Adrenal gland (tissue), 12 donors: ENCODE data around the gene UFC1. TPM values are rescaled to one million over a fixed set of nuclear protein-coding genes. Genes with fewer than 3 reads are reported as not detected.

ENCODE experiments used
- DNase-seq, 7 donors: peaks; one replicate each; pipeline ENCODE4 v3.0.0-alpha.2; 2019 to 2020
- H3K27ac ChIP-seq, 5 donors: fragments of 200-600 bp; sonication (generic) in 4 of 5; 1 replicate in 3 of 5; 2 replicates in 2 of 5; pipeline versions ENCODE4 v1.5.1 to v1.8.0; 2016 to 2020; ENCODE audit warnings: mild to moderate bottlenecking in 1 of 5
- H3K27me3 ChIP-seq: fragments of 200-600 bp; 2 replicates; pipeline ENCODE4 v1.8.0; 2021
- H3K36me3 ChIP-seq, 2 donors: fragments of 200-600 bp; replicated peaks in 1 of 2; 1 replicate in 1 of 2; 2 replicates in 1 of 2; pipeline versions ENCODE4 v1.5.1 to v1.8.0; 2018 to 2022
- H3K4me1 ChIP-seq, 2 donors: fragments of 200-600 bp; replicated peaks in 1 of 2; 1 replicate in 1 of 2; 2 replicates in 1 of 2; pipeline versions ENCODE4 v1.5.1 to v1.8.0; 2018 to 2021
- H3K4me3 ChIP-seq, 4 donors: fragments of 200-600 bp; sonication (generic) in 3 of 4; one replicate each; pipeline ENCODE4 v1.5.1; 2016 to 2018
- H3K9me3 ChIP-seq, 3 donors: fragments of 200-600 bp; sonication (generic) in 1 of 3; replicated peaks in 1 of 3; 1 replicate in 2 of 3; 2 replicates in 1 of 3; pipeline versions ENCODE4 v1.5.1 to v1.8.0; 2016 to 2021
- POLR2A ChIP-seq, 2 donors: fragments of 450-650 bp; IDR thresholded peaks; one replicate each; pipeline ENCODE4 v1.6.1; 2017; ENCODE audit warnings: antibody characterized with exemption in 2 of 2, mild to moderate bottlenecking in 2 of 2, moderate library complexity in 1 of 2
- WGBS, 4 donors: extraction: QIAGEN DNeasy Blood & Tissue Kit in 2 of 4; methylation state at CpG; one replicate each; pipeline versions ENCODE4 v1.1.5 to v1.1.7; 2013 to 2017; 5-methylcytosine and 5-hydroxymethylcytosine counted together
- intact Hi-C, 2 donors: fragments of 100-400 bp; cut with DNase I; formaldehyde crosslinking; loops; one replicate each; pipeline versions ENCODE4 v1.14.1 to v1.15.0; 2022 to 2023
- polyA plus RNA-seq, 3 donors: library from polyadenylated mRNA; stranded (reverse); fragments of 200-250 nt in 2 of 3; fragments of 350-450 nt in 1 of 3; fragmentation: Illumina TruSeq in 1 of 3; extraction: RNeasy Lipid Tissue Mini Kit (QIAGEN cat#74804) in 1 of 3; gene quantifications; one replicate each; pipeline ENCODE4 v1.2.3, GENCODE V29; 2013 to 2014
- total RNA-seq, 9 donors: library from RNA; depleted of rRNA in 4 of 9; stranded (reverse); fragments of >200 nt in 4 of 9; fragments of 120-200 nt in 1 of 9; fragmentation: NEBNext Ultra II Directional in 1 of 9; extraction: Animal tissue kit (Norgen Biotek cat#: 25700) in 1 of 9; gene quantifications; one replicate each; pipeline versions ENCODE4 v1.1.0 to v1.2.4, GENCODE V29; 2013 to 2023
- TF ChIP-seq, protein P1 (sequence below), 6 experiments: fragments of 450-650 bp in 4 of 6; fragments of 200-600 bp in 2 of 6; sonication (generic) in 1 of 6; IDR thresholded peaks; 1 replicate in 5 of 6; 2 replicates in 1 of 6; pipeline versions ENCODE4 v1.5.1 to v1.8.0; 2016 to 2021; ENCODE audit warnings: antibody characterized with exemption in 6 of 6, mild to moderate bottlenecking in 2 of 6, moderate library complexity in 1 of 6
- donor health status: healthy with polysubstance abuse.
- donor health status: Bipolar disorder and iron deficiency.
- donor health status: DM: yes; HTN: yes; CAD: no.
- donor health status: DM: no; HTN: no; CAD: no.
- donor health status: DM: no; HTN: no; CAD: no.
- donor health status: DM: yes; HTN: yes; CAD: no.

Gene UFC1
- total and polyA plus RNA-seq, 12 donors: 59.0 to 166 (median 110) TPM

DNA sequence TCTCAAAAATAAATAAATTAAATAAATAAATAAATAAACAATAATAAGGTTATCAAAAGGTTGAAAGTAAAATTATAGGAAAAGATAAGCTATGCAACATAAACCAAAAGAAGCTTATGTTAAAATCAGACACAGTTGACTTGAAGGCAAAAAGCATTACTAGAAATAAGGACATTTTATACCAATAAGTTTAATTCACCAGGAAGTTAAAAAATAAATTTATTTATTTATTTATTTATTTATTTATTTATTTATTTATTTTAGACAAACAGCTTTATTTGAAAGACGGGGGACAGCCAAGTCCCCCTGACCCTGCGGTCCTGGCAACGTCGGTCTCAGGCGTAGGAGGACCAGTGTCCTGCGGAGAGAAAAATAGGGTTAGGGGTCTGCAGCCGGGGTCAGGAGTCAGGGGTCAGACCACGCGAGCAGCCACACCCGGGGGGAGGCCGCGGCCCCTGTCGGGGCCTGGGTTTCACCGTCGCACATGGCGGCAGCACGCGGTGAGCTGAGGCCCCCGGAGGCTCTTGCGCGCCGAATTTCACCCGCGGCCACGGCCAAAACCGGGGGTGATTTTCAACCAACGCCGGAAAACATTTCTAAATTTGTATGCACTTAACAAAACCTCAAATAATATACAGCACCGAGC lies 12.9 kb upstream of the UFC1 start:
- intact Hi-C loops: no loop called here
- no peak for TF ChIP-seq POLR2A (IDR thresholded peaks at IDR 0.05)
- TF ChIP-seq, protein P1, sequence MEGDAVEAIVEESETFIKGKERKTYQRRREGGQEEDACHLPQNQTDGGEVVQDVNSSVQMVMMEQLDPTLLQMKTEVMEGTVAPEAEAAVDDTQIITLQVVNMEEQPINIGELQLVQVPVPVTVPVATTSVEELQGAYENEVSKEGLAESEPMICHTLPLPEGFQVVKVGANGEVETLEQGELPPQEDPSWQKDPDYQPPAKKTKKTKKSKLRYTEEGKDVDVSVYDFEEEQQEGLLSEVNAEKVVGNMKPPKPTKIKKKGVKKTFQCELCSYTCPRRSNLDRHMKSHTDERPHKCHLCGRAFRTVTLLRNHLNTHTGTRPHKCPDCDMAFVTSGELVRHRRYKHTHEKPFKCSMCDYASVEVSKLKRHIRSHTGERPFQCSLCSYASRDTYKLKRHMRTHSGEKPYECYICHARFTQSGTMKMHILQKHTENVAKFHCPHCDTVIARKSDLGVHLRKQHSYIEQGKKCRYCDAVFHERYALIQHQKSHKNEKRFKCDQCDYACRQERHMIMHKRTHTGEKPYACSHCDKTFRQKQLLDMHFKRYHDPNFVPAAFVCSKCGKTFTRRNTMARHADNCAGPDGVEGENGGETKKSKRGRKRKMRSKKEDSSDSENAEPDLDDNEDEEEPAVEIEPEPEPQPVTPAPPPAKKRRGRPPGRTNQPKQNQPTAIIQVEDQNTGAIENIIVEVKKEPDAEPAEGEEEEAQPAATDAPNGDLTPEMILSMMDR (IDR thresholded peaks at IDR 0.05): no peak
- H3K4me1 ChIP-seq: peaks cover 0 to 8% of the 10 kb centered on the region in 2 donors
- no peaks in the 10 kb centered on the region for H3K9me3 ChIP-seq
- 91 to 95% (median 92%) methylated on average over 27 to 29 of the region's 29 CpGs for WGBS, 4 donors
- H3K27me3 ChIP-seq: no peaks in the 10 kb centered on the region
- H3K4me3 ChIP-seq: no peak overlapping the region
- H3K27ac ChIP-seq: no peak overlapping the region
- DNase-seq: no peak
- H3K36me3 ChIP-seq: no peaks in the 10 kb centered on the region

DNA sequence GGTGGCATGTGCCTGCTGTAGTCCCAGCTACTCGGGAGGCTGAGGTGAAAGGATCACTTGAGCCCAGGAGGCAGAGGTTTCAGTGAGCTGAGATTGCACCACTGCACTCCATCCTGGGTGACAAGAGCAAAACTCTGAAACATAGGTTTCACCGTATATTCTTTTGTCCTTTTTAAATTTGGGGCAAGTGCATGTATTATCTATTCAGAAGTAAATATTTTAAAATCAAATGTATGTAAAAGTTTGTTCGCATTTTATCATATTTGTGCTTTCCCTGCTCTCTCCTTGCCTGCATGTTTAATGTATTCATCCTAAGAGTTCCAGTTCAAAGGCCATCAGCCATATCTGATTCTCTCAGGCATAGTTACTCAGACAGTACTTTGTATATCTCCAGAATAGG lies 7.9 kb upstream of the UFC1 start:
- DNase-seq: no peak
- intact Hi-C loops: no loop called here
- Histone ChIP-seq H3K9me3 (no peaks in the 10 kb centered on the region), H3K4me1 (no peaks in the 10 kb centered on the region), H3K27ac (no peak overlapping the region), H3K36me3 (no peaks in the 10 kb centered on the region), H3K27me3 (no peaks in the 10 kb centered on the region), H3K4me3 (no peak overlapping the region)
- TF ChIP-seq, protein P1 (IDR thresholded peaks at IDR 0.05): no peak
- no peak for TF ChIP-seq POLR2A (IDR thresholded peaks at IDR 0.05)
- 74 to 85% (median 78%) methylated on average over 3 of the region's 3 CpGs for WGBS, 4 donors

DNA sequence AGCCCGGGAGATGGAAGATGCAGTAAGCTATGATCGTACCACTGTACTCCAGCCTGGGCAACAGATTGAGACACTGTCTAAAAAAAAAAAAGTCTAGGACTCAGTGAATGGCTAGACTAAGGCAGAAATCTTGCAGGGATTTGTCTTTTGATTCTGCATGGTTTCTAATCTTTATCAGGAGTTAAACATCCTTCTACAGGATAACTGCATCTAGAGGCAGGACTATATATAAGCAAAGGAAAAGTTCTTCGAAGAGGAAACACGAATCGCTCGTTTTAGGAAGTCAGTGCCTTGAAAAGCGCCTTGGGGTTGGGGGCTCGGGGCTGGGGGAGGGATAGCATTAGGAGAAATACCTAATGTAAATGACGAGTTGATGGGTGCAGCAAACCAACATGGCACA lies 602 bp upstream of the UFC1 start:
- Histone ChIP-seq H3K27ac (peak overlapping the region in 4 of 5 donors; percentile 85 to 95 (median 92)), H3K4me1 (peaks cover 0 to 10% of the 10 kb centered on the region in 2 donors), H3K9me3 (no peaks in the 10 kb centered on the region), H3K4me3 (peak overlapping the region in 2 of 4 donors; percentile 71 to 83), H3K27me3 (no peaks in the 10 kb centered on the region), H3K36me3 (peaks cover 0 to 15% of the 10 kb centered on the region in 2 donors)
- 20 to 23% (median 21%) methylated on average over 9 of the region's 9 CpGs for WGBS, 4 donors
- intact Hi-C loops: no loop called here
- TF ChIP-seq, protein P1 (IDR thresholded peaks at IDR 0.05): no peak
- no peak for TF ChIP-seq POLR2A (IDR thresholded peaks at IDR 0.05)
- DNase-seq: peak in 1 of 7 donors; percentile 13

DNA sequence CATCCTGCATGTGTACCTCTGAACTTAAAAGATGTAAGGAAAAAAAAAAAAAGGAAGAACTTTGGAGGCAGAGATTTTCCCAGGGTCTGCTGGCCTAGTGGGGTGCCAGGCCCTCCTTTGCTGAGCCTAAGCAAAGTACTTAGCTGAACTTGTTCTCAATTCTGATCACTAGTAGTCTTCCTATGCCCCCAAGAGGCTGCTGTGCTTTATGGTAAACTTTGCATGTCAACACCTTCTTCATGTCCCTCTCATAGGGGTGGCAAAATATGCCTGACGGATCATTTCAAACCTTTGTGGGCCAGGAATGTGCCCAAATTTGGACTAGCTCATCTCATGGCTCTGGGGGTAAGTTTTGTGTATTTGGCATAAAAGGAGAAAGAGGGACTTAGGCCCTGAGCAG lies 4.1 kb downstream of the UFC1 start:
- peaks cover 5 to 31% of the 10 kb centered on the region in 2 donors for H3K4me1 ChIP-seq
- H3K4me3 ChIP-seq: no peak overlapping the region
- H3K27me3 ChIP-seq: no peaks in the 10 kb centered on the region
- no peak for DNase-seq
- H3K36me3 ChIP-seq: peaks cover 0 to 35% of the 10 kb centered on the region in 2 donors
- WGBS, 4 donors: 81 to 100% (median 96%) methylated on average over 1 of the region's 1 CpG
- no peaks in the 10 kb centered on the region for H3K9me3 ChIP-seq
- no peak for TF ChIP-seq POLR2A (IDR thresholded peaks at IDR 0.05)
- TF ChIP-seq, protein P1 (IDR thresholded peaks at IDR 0.05): no peak
- no peak overlapping the region for H3K27ac ChIP-seq
- intact Hi-C loops: no loop called here
